SK-N-SH treated with all-trans-retinoic acid at 6 μM for 48 hours (cell line): ENCODE data around the gene CTH.

Source experiments
- ATAC-seq: fragments of 200-7000 bp; cut with Tn5 transposase; 3 replicates; pipeline ENCODE4 v1.9.1; 2020; ENCODE audit warnings: mild to moderate bottlenecking, moderate library complexity
- ARNTL ChIP-seq: fragments of 450-650 bp; formaldehyde crosslinking; IDR thresholded peaks from 2 replicates; pipeline ENCODE4 v1.5.0; 2020; ENCODE audit warnings: low read depth, mild to moderate bottlenecking, moderate library complexity, borderline replicate concordance
- BACH2 ChIP-seq: fragments of 250-450 bp; sonication (Bioruptor Pico); IDR thresholded peaks from 2 replicates; pipeline ENCODE4 v1.9.0; 2021; ENCODE audit warnings: mild to moderate bottlenecking, borderline replicate concordance
- CSDC2 ChIP-seq: fragments of 250-450 bp; sonication (Bioruptor Pico); IDR thresholded peaks from 2 replicates; pipeline ENCODE4 v1.5.0; 2020; ENCODE audit warnings: mild to moderate bottlenecking, moderate library complexity
- ESRRG ChIP-seq: fragments of 250-450 bp; sonication (Bioruptor Pico); IDR thresholded peaks from 2 replicates; pipeline ENCODE4 v1.6.1; 2021; ENCODE audit warnings: mild to moderate bottlenecking
- GLIS3 ChIP-seq: fragments of 250-450 bp; sonication (Bioruptor Pico); IDR thresholded peaks from 2 replicates; pipeline ENCODE4 v1.5.0; 2020; ENCODE audit warnings: mild to moderate bottlenecking, moderate library complexity
- ISL1 ChIP-seq: fragments of 250-450 bp; sonication (Bioruptor Pico); IDR thresholded peaks from 2 replicates; pipeline ENCODE4 v2.1.2; 2022; ENCODE audit warnings: mild to moderate bottlenecking, moderate library complexity
- OSR1 ChIP-seq: fragments of 250-450 bp; sonication (Bioruptor Pico); IDR thresholded peaks from 2 replicates; pipeline ENCODE4 v1.8.0; 2022; ENCODE audit warnings: moderate library complexity, mild to moderate bottlenecking, inconsistent platforms
- PPARA ChIP-seq: fragments of 250-450 bp; sonication (Bioruptor Pico); IDR thresholded peaks from 2 replicates; pipeline ENCODE4 v1.5.0; 2020; ENCODE audit warnings: mild to moderate bottlenecking, borderline replicate concordance
- TCF4 ChIP-seq: fragments of 250-450 bp; sonication (Bioruptor Pico); IDR thresholded peaks from 2 replicates; pipeline ENCODE4 v1.8.0; 2021; ENCODE audit warnings: mild to moderate bottlenecking, moderate library complexity, borderline replicate concordance
- TOX ChIP-seq: fragments of 250-450 bp; sonication (Bioruptor Pico); IDR thresholded peaks from 2 replicates; pipeline ENCODE4 v1.8.0; 2021; ENCODE audit warnings: mild to moderate bottlenecking, moderate library complexity, borderline replicate concordance
- ZC3H10 ChIP-seq: fragments of 250-450 bp; sonication (Bioruptor Pico); IDR thresholded peaks from 2 replicates; pipeline ENCODE4 v1.5.1; 2021; ENCODE audit warnings: mild to moderate bottlenecking, moderate library complexity
- ZFP3 ChIP-seq: fragments of 250-450 bp; sonication (Bioruptor Pico); IDR thresholded peaks from 2 replicates; pipeline ENCODE4 v1.5.0; 2020; ENCODE audit warnings: mild to moderate bottlenecking, moderate library complexity
- ZFP30 ChIP-seq: fragments of 450-650 bp; formaldehyde crosslinking; IDR thresholded peaks from 2 replicates; pipeline ENCODE4 v1.5.0; 2022; ENCODE audit warnings: mild to moderate bottlenecking, moderate library complexity
- ZNF565 ChIP-seq: fragments of 450-650 bp; formaldehyde crosslinking; conservative IDR thresholded peaks from 2 replicates; pipeline ENCODE4 v1.5.0; 2020; ENCODE audit warnings: low read depth, mild to moderate bottlenecking, moderate library complexity
- ZNF70 ChIP-seq: fragments of 450-650 bp; formaldehyde crosslinking; IDR thresholded peaks from 2 replicates; pipeline ENCODE4 v1.5.0; 2020; ENCODE audit warnings: mild to moderate bottlenecking, moderate library complexity
- TF ChIP-seq, protein P1 (sequence below): fragments of 250-450 bp; sonication (Bioruptor Pico); IDR thresholded peaks from 2 replicates; pipeline ENCODE4 v1.5.0; 2020; ENCODE audit warnings: mild to moderate bottlenecking, moderate library complexity
- TF ChIP-seq, protein P2 (sequence below): fragments of 250-450 bp; sonication (Bioruptor Pico); IDR thresholded peaks from 2 replicates; pipeline ENCODE4 v1.8.0; 2020; ENCODE audit warnings: mild to moderate bottlenecking, moderate library complexity, borderline replicate concordance
- TF ChIP-seq, protein P3 (sequence below): fragments of 250-450 bp; sonication (Bioruptor Pico); IDR thresholded peaks from 2 replicates; pipeline ENCODE4 v1.8.0; 2021; ENCODE audit warnings: low read depth, mild to moderate bottlenecking, moderate library complexity, borderline replicate concordance
- TF ChIP-seq, protein P4 (sequence below): fragments of 250-450 bp; sonication (Bioruptor Pico); IDR thresholded peaks from 2 replicates; pipeline ENCODE4 v1.5.1; 2021; ENCODE audit warnings: mild to moderate bottlenecking, moderate library complexity

CTH gene

DNA sequence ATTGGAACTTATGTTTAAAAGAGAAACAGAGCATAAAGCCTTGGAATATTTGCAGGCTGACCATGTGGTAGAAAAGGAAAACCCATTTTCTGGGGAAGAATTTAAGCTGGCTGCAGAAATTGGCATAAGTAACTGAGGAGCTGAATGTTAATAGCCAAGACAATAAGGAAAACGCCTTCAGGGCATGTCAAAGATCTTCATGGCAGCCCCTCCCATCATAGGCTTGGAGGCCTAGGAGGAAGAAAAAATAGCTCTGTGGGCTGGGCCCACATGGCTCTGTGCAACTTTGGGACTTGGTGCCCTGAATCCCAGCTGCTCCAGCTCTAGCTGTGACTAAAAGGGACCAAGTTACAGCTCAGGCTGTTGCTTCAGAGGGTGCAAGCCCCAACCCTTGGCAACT, 51.5 kb downstream of the CTH start:
- ATAC-seq = no peak
- TF ChIP-seq ZNF70 (CRISPR knock-in tag) = no peak
- no peak for TF ChIP-seq ZNF565
- TF ChIP-seq, protein P1, sequence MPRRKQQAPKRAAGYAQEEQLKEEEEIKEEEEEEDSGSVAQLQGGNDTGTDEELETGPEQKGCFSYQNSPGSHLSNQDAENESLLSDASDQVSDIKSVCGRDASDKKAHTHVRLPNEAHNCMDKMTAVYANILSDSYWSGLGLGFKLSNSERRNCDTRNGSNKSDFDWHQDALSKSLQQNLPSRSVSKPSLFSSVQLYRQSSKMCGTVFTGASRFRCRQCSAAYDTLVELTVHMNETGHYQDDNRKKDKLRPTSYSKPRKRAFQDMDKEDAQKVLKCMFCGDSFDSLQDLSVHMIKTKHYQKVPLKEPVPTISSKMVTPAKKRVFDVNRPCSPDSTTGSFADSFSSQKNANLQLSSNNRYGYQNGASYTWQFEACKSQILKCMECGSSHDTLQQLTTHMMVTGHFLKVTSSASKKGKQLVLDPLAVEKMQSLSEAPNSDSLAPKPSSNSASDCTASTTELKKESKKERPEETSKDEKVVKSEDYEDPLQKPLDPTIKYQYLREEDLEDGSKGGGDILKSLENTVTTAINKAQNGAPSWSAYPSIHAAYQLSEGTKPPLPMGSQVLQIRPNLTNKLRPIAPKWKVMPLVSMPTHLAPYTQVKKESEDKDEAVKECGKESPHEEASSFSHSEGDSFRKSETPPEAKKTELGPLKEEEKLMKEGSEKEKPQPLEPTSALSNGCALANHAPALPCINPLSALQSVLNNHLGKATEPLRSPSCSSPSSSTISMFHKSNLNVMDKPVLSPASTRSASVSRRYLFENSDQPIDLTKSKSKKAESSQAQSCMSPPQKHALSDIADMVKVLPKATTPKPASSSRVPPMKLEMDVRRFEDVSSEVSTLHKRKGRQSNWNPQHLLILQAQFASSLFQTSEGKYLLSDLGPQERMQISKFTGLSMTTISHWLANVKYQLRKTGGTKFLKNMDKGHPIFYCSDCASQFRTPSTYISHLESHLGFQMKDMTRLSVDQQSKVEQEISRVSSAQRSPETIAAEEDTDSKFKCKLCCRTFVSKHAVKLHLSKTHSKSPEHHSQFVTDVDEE = no peak
- no peak for TF ChIP-seq ZFP30 (CRISPR knock-in tag)

DNA sequence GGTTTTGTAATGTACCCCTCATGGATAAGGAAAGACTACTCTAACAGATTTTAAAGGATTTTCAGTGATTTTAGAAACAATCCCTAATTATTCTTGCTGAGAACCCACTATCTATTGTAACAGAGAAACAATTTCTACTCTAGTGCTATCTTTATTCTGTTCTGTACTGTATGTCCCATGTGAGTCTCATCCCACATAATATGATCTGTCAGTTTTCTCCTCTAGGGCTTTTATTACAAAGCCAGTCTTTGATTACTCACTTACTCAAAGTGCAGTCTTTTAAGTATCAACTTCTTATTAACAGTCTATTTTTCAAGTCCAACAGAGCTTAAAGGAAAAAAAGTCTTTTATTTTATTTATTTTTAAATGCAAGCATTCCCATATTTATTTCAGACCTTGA, 54.8 kb downstream of the CTH start:
- ATAC-seq = peak; percentile 83
- TF ChIP-seq, protein P2, sequence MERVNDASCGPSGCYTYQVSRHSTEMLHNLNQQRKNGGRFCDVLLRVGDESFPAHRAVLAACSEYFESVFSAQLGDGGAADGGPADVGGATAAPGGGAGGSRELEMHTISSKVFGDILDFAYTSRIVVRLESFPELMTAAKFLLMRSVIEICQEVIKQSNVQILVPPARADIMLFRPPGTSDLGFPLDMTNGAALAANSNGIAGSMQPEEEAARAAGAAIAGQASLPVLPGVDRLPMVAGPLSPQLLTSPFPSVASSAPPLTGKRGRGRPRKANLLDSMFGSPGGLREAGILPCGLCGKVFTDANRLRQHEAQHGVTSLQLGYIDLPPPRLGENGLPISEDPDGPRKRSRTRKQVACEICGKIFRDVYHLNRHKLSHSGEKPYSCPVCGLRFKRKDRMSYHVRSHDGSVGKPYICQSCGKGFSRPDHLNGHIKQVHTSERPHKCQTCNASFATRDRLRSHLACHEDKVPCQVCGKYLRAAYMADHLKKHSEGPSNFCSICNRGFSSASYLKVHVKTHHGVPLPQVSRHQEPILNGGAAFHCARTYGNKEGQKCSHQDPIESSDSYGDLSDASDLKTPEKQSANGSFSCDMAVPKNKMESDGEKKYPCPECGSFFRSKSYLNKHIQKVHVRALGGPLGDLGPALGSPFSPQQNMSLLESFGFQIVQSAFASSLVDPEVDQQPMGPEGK (CRISPR knock-in tag) = no peak
- TF ChIP-seq TCF4 (CRISPR knock-in tag) = no peak
- TF ChIP-seq ARNTL (CRISPR knock-in tag) = no peak
- TF ChIP-seq, protein P1 = no peak
- no peak for TF ChIP-seq ZFP30 (CRISPR knock-in tag)
- no peak for TF ChIP-seq PPARA (CRISPR knock-in tag)
- TF ChIP-seq, protein P3, sequence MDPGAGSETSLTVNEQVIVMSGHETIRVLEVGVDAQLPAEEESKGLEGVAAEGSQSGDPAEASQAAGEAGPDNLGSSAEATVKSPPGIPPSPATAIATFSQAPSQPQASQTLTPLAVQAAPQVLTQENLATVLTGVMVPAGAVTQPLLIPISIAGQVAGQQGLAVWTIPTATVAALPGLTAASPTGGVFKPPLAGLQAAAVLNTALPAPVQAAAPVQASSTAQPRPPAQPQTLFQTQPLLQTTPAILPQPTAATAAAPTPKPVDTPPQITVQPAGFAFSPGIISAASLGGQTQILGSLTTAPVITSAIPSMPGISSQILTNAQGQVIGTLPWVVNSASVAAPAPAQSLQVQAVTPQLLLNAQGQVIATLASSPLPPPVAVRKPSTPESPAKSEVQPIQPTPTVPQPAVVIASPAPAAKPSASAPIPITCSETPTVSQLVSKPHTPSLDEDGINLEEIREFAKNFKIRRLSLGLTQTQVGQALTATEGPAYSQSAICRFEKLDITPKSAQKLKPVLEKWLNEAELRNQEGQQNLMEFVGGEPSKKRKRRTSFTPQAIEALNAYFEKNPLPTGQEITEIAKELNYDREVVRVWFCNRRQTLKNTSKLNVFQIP (CRISPR knock-in tag) = no peak
- TF ChIP-seq TOX = no peak
- no peak for TF ChIP-seq ZNF565
- TF ChIP-seq ESRRG (CRISPR knock-in tag) = no peak
- no peak for TF ChIP-seq GLIS3 (CRISPR knock-in tag)
- no peak for TF ChIP-seq OSR1 (CRISPR knock-in tag)
- no peak for TF ChIP-seq BACH2 (CRISPR knock-in tag)
- TF ChIP-seq CSDC2 (CRISPR knock-in tag) = no peak
- TF ChIP-seq, protein P4, sequence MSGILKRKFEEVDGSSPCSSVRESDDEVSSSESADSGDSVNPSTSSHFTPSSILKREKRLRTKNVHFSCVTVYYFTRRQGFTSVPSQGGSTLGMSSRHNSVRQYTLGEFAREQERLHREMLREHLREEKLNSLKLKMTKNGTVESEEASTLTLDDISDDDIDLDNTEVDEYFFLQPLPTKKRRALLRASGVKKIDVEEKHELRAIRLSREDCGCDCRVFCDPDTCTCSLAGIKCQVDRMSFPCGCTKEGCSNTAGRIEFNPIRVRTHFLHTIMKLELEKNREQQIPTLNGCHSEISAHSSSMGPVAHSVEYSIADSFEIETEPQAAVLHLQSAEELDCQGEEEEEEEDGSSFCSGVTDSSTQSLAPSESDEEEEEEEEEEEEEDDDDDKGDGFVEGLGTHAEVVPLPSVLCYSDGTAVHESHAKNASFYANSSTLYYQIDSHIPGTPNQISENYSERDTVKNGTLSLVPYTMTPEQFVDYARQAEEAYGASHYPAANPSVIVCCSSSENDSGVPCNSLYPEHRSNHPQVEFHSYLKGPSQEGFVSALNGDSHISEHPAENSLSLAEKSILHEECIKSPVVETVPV (CRISPR knock-in tag) = no peak
- TF ChIP-seq ZC3H10 = no peak
- TF ChIP-seq ISL1 (CRISPR knock-in tag) = no peak
- no peak for TF ChIP-seq ZFP3

DNA sequence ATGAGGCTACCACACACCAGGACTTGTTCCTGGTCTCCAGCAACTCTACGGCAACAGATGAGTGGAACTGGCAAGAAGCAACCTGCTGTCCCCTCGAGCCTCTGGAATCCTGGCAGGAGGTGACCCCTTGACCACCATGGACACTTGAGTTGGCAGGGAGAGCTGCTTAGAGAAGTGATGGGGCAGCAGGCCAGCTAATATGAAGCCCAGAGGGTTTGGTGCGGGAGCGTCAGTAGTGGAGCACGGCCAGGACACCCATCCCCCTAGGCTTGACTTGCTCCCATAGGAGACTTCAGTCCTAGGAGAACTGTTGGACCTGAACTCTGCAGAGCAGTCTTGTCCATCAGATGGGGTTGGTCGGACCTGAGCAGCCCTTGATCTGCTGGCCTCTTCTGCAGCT, 56.5 kb downstream of the CTH start:
- ATAC-seq = no peak
- TF ChIP-seq CSDC2 (CRISPR knock-in tag) (no peak), ISL1 (CRISPR knock-in tag) (no peak), ZFP3 (no peak), ZFP30 (CRISPR knock-in tag) (no peak), ESRRG (CRISPR knock-in tag) (no peak), ARNTL (CRISPR knock-in tag) (no peak), OSR1 (CRISPR knock-in tag) (no peak), BACH2 (CRISPR knock-in tag) (no peak), TCF4 (CRISPR knock-in tag) (no peak), GLIS3 (CRISPR knock-in tag) (no peak)
- TF ChIP-seq, protein P2 (CRISPR knock-in tag) = no peak
- TF ChIP-seq, protein P3 (CRISPR knock-in tag) = no peak
- TF ChIP-seq, protein P1 = no peak
